ENCODE measurements around the gene ADARB2.
A peak's percentile ranks its signal among the peaks of the same experiment; 100 is the strongest.

Gene ADARB2

DNA sequence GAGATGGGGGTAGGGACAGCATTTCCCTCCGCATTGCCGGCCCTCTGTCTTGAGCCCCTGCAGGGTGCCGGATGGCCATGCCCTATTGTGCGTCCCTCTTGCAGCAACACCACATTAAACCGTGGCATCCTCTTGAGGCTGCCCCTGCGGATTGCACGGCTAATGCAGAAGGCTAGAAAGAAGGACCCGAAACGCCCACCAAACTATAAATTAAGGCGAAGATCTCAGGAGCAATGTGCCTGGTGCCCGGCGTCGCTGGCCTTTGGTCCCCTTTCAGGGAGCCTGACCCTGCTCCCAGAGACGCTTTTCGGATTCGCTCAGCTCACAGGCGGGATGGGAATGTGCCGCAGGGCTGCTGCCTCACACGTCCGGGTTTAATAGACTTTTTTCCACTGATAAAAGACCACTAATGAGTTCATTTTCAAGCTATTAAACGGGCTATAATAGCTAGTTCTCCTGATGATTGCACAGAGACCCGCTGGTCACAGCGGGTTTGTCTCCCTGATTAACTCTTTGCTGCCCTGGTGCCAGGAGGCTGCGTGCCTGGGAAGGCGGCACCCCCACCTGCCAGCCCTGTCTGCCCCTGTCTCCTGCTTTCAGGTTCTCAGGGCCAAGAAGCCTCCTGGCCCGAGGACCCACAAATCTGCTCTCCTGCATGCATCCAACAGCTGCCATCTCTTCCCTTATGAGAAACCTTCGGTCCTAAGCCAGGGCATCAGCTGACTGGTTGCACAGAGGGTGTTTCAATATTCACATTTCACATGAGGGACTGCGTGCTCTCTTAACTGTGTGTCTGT lies 128.3 kb downstream of the ADARB2 start:
- Histone ChIP-seq H3K27ac (ENCODE audit: low read length) (no peak overlapping the region), H3K4me1 (ENCODE audit: control insufficient read depth in 1 of 2, insufficient read depth in 2 of 2, low read length in 2 of 2) (no peaks in the 10 kb centered on the region), H3K36me3 (ENCODE audit: control insufficient read depth in 1 of 2, insufficient read depth in 2 of 2, low read length in 2 of 2) (no peaks in the 10 kb centered on the region), H3K9me3 (ENCODE audit: control insufficient read depth in 1 of 2, low read length in 2 of 2) (no peaks in the 10 kb centered on the region), H3K4me3 (ENCODE audit: low read depth in 1 of 2, low read length in 2 of 2) (peak overlapping the region; percentile 11 to 26), H3K27me3 (ENCODE audit: low read depth, low read length) (peaks cover 6% of the 10 kb centered on the region)

DNA sequence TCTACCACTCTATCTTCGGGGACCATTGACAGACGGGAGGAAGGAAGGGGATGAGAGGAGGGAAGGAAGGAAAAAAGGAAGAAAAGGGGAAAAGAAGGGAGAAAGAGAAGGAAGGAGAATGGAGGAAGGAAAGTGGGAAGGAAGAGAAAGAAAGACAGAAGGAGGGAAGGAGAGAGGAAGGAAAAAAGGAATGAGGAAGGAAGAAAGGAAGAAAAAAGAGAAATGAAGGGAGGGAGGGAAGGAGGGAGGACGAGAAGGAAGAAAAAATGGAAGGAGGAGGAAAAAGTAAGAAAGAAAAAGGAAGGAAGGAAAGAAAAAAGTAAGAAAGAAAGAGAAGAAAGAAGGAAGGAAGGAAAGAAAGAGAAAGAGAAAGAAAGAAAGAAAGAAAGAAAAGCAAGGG lies 128.9 kb downstream of the ADARB2 start:
- H3K9me3 ChIP-seq (ENCODE audit: control insufficient read depth in 1 of 2, low read length in 2 of 2) = no peaks in the 10 kb centered on the region
- no peak overlapping the region for H3K27ac ChIP-seq (ENCODE audit: low read length)
- H3K36me3 ChIP-seq (ENCODE audit: control insufficient read depth in 1 of 2, insufficient read depth in 2 of 2, low read length in 2 of 2) = no peaks in the 10 kb centered on the region
- no peaks in the 10 kb centered on the region for H3K4me1 ChIP-seq (ENCODE audit: control insufficient read depth in 1 of 2, insufficient read depth in 2 of 2, low read length in 2 of 2)
- peaks cover 6% of the 10 kb centered on the region for H3K27me3 ChIP-seq (ENCODE audit: low read depth, low read length)
- H3K4me3 ChIP-seq (ENCODE audit: low read depth in 1 of 2, low read length in 2 of 2) = peak overlapping the region in 1 of 2 donors; percentile 26

DNA sequence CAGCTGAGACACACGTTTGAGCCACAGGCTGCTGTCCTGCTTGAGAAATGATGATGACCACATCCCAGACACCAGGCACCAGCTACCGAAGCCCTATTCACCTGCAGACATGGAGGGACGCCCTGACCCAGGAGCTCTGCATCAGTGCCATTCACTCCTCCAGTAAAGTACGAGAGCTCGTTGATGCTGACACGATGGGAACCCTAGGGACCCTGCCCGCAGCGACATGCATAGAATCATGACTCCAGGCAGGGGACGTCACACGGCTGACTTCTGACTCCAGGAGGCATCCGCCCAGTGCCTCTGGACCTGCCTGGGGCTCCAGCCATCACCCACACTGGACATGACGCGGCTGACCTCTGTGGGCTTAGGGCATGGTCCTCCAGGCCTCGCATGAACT lies 129.9 kb downstream of the ADARB2 start:
- no peak overlapping the region for H3K27ac ChIP-seq (ENCODE audit: low read length)
- H3K9me3 ChIP-seq (ENCODE audit: control insufficient read depth in 1 of 2, low read length in 2 of 2) = no peaks in the 10 kb centered on the region
- H3K4me1 ChIP-seq (ENCODE audit: control insufficient read depth in 1 of 2, insufficient read depth in 2 of 2, low read length in 2 of 2) = no peaks in the 10 kb centered on the region
- no peaks in the 10 kb centered on the region for H3K36me3 ChIP-seq (ENCODE audit: control insufficient read depth in 1 of 2, insufficient read depth in 2 of 2, low read length in 2 of 2)
- H3K27me3 ChIP-seq (ENCODE audit: low read depth, low read length) = peaks cover 6% of the 10 kb centered on the region
- H3K4me3 ChIP-seq (ENCODE audit: low read depth in 1 of 2, low read length in 2 of 2) = no peak overlapping the region

DNA sequence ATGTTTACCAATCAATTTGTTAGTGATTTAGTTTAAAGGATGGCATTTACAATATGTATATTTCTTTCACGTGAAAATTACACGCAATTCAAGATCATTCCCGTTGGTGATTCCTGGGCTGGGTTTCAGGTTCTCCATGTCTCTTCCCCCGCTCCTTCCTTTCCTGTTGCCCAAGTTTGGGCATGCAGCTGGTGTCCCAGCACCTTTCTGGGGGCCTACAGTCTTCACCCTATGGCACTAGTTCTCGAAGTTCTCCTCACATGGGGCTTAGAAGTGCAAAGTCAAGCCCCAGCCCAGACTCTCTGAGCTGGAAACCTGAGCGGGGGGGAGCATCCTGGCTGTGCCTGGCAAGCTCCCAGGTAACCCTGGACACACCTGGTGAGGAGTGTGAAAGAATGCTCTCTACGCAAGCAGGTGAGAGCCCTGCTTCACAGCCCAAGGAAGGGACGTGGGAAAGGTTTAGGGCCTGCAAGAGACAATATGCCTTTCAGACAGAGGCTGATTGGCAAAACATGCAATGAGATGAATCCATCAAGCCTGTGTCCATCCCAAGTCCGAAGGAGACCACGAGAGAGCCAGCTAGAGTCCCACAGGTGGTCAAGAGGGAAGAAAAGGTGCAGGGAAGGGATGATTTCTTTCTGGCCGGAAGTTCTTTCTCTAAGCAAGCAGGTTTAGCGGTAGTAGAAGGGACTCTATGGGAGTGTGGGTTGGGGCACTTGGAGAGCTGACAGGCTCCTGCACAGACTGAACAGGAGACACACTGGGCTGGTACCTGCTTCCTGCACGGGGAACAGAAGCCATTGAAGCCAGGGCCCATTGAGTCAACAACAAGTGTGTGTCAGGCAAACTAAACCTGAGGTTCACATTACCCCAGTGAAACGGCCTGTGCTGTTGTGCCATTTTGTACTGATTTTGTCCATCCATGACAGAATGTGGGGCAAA lies 131.1 kb downstream of the ADARB2 start:
- Histone ChIP-seq H3K27me3 (ENCODE audit: low read depth, low read length) (peaks cover 6% of the 10 kb centered on the region), H3K9me3 (ENCODE audit: control insufficient read depth in 1 of 2, low read length in 2 of 2) (no peaks in the 10 kb centered on the region), H3K36me3 (ENCODE audit: control insufficient read depth in 1 of 2, insufficient read depth in 2 of 2, low read length in 2 of 2) (no peaks in the 10 kb centered on the region), H3K27ac (ENCODE audit: low read length) (no peak overlapping the region), H3K4me3 (ENCODE audit: low read depth in 1 of 2, low read length in 2 of 2) (no peak overlapping the region), H3K4me1 (ENCODE audit: control insufficient read depth in 1 of 2, insufficient read depth in 2 of 2, low read length in 2 of 2) (no peaks in the 10 kb centered on the region)

DNA sequence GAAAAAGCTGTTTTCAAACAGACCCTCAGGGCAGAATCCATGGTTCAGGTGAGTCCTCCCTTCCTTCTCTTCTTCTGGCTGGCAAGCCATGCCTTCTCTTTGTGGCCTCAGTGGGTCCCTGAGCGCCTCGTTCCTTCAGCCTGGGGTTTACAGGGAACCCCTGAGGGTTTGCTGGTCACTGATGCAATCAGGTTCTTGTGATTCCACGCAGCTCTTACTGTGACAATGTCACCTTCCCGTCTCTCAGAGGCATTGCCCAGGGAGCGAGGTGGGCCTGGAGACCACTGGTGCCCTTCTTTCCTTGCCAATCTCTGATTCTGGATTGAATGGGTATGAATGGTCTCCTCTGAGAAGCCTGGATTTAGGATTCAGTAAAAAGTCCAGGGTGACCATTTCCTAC lies 132.2 kb downstream of the ADARB2 start:
- H3K27ac ChIP-seq (ENCODE audit: low read length) = no peak overlapping the region
- no peak overlapping the region for H3K4me3 ChIP-seq (ENCODE audit: low read depth in 1 of 2, low read length in 2 of 2)
- H3K9me3 ChIP-seq (ENCODE audit: control insufficient read depth in 1 of 2, low read length in 2 of 2) = no peaks in the 10 kb centered on the region
- H3K36me3 ChIP-seq (ENCODE audit: control insufficient read depth in 1 of 2, insufficient read depth in 2 of 2, low read length in 2 of 2) = no peaks in the 10 kb centered on the region
- peaks cover 6% of the 10 kb centered on the region for H3K27me3 ChIP-seq (ENCODE audit: low read depth, low read length)
- no peaks in the 10 kb centered on the region for H3K4me1 ChIP-seq (ENCODE audit: control insufficient read depth in 1 of 2, insufficient read depth in 2 of 2, low read length in 2 of 2)

DNA sequence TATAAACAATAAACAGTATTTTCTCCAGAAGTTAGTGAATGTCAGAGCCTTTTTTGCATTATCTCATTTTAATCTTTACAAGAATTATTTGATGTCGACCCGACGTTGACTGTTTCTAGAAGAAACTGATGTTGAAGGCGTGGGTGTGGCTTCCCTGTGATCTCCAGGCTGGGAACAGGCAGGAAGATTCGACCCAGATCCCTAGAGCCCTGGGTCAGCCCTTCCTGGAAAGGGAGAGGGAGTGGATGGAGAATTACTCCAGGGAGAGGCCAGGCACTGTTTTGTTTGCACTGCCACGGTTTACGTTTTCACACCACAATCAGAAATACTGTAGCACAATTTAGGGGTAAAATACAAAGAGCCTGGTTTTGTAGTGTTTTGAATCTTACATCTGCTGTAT lies 133.1 kb downstream of the ADARB2 start:
- Histone ChIP-seq H3K27ac (ENCODE audit: low read length) (no peak overlapping the region), H3K36me3 (ENCODE audit: control insufficient read depth in 1 of 2, insufficient read depth in 2 of 2, low read length in 2 of 2) (no peaks in the 10 kb centered on the region), H3K4me3 (ENCODE audit: low read depth in 1 of 2, low read length in 2 of 2) (no peak overlapping the region), H3K27me3 (ENCODE audit: low read depth, low read length) (peaks cover 2% of the 10 kb centered on the region), H3K9me3 (ENCODE audit: control insufficient read depth in 1 of 2, low read length in 2 of 2) (no peaks in the 10 kb centered on the region), H3K4me1 (ENCODE audit: control insufficient read depth in 1 of 2, insufficient read depth in 2 of 2, low read length in 2 of 2) (no peaks in the 10 kb centered on the region)

DNA sequence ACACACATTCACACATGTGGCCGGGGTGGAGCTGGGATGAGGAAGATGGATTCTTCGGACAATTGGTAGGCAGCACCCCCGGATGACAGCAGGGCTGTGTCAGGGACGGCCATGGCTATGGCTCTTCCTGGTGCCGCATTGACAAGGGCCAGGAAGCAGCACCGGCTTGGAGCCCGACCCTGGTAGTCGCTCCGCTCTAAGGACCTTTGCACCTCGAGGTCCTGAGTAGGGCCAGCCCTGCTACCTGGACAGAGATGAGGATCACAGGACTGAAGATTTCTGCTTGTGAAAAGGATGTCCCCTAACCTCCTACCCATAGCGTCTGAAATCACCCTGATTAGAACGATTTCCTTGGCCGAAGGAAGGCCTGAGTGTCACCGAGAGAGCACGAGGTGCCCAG lies 134.1 kb downstream of the ADARB2 start:
- no peak overlapping the region for H3K4me3 ChIP-seq (ENCODE audit: low read depth in 1 of 2, low read length in 2 of 2)
- H3K27me3 ChIP-seq (ENCODE audit: low read depth, low read length) = no peaks in the 10 kb centered on the region
- H3K27ac ChIP-seq (ENCODE audit: low read length) = no peak overlapping the region
- no peaks in the 10 kb centered on the region for H3K4me1 ChIP-seq (ENCODE audit: control insufficient read depth in 1 of 2, insufficient read depth in 2 of 2, low read length in 2 of 2)
- no peaks in the 10 kb centered on the region for H3K9me3 ChIP-seq (ENCODE audit: control insufficient read depth in 1 of 2, low read length in 2 of 2)
- no peaks in the 10 kb centered on the region for H3K36me3 ChIP-seq (ENCODE audit: control insufficient read depth in 1 of 2, insufficient read depth in 2 of 2, low read length in 2 of 2)

DNA sequence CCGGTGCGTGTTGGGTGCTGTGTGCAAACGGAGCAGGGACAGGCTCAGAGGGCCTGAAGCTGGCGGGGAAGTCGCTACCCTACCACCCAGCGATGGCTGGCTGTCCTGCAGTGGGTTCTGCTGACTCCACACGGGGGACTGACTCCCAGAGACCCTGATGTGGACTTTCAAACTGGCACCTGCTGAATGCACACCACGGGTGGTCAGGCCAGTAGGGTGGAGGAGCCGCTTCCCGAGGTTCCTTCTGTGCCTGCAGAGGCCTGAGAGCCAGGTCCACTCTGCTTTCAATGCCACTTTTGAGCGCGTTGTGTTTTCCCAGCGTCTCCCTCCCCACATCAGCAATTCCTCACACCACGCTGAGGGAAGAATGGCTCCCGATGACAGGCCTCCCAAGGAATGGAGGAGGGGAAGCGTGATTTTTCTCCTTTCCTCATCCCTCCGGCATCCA lies 135.3 kb downstream of the ADARB2 start:
- no peaks in the 10 kb centered on the region for H3K9me3 ChIP-seq (ENCODE audit: control insufficient read depth in 1 of 2, low read length in 2 of 2)
- H3K27ac ChIP-seq (ENCODE audit: low read length) = no peak overlapping the region
- no peaks in the 10 kb centered on the region for H3K36me3 ChIP-seq (ENCODE audit: control insufficient read depth in 1 of 2, insufficient read depth in 2 of 2, low read length in 2 of 2)
- H3K27me3 ChIP-seq (ENCODE audit: low read depth, low read length) = no peaks in the 10 kb centered on the region
- no peaks in the 10 kb centered on the region for H3K4me1 ChIP-seq (ENCODE audit: control insufficient read depth in 1 of 2, insufficient read depth in 2 of 2, low read length in 2 of 2)
- no peak overlapping the region for H3K4me3 ChIP-seq (ENCODE audit: low read depth in 1 of 2, low read length in 2 of 2)

DNA sequence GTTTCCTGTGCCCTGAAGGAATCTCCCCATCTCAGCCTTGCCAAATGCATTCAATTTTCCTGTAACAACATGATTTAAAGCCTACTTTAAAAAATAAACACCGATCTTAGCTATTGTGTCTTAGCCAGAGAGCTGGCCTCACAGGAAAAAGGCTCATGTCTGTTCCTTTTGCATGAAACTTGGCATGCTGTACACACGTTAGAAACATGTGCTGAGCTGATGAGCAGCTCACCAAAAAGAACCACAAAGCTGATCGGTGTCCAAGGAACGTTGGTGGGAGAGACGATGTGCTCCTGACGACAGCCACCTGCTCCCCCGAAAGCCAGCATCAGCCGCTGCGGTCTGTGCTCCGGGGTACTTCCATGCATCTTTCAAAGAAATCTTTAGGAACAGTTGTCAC lies 135.9 kb downstream of the ADARB2 start:
- Histone ChIP-seq H3K4me3 (ENCODE audit: low read depth in 1 of 2, low read length in 2 of 2) (no peak overlapping the region), H3K4me1 (ENCODE audit: control insufficient read depth in 1 of 2, insufficient read depth in 2 of 2, low read length in 2 of 2) (no peaks in the 10 kb centered on the region), H3K36me3 (ENCODE audit: control insufficient read depth in 1 of 2, insufficient read depth in 2 of 2, low read length in 2 of 2) (no peaks in the 10 kb centered on the region), H3K9me3 (ENCODE audit: control insufficient read depth in 1 of 2, low read length in 2 of 2) (no peaks in the 10 kb centered on the region), H3K27me3 (ENCODE audit: low read depth, low read length) (no peaks in the 10 kb centered on the region), H3K27ac (ENCODE audit: low read length) (no peak overlapping the region)

DNA sequence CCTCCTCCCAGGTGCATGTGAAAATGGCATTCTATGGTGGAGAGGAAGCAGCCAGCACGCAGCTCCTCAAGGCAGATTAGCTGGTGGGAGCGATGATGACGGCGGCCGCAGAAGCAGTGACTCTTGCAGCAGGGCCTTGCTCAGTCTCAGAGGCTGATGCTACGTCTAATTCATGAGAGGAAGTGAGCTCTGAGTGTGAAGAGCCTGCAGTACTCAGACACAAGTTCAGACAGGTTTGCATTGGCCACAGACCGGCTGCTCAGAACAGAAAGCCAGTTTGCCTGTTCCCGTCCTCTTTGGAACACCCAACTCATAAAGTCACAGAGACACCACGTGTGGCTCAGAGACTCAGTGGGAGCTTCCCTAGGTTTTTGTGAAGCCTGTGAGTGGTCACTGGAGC lies 136.5 kb downstream of the ADARB2 start:
- H3K4me1 ChIP-seq (ENCODE audit: control insufficient read depth in 1 of 2, insufficient read depth in 2 of 2, low read length in 2 of 2) = no peaks in the 10 kb centered on the region
- H3K36me3 ChIP-seq (ENCODE audit: control insufficient read depth in 1 of 2, insufficient read depth in 2 of 2, low read length in 2 of 2) = no peaks in the 10 kb centered on the region
- no peak overlapping the region for H3K27ac ChIP-seq (ENCODE audit: low read length)
- H3K4me3 ChIP-seq (ENCODE audit: low read depth in 1 of 2, low read length in 2 of 2) = no peak overlapping the region
- H3K27me3 ChIP-seq (ENCODE audit: low read depth, low read length) = no peaks in the 10 kb centered on the region
- H3K9me3 ChIP-seq (ENCODE audit: control insufficient read depth in 1 of 2, low read length in 2 of 2) = no peaks in the 10 kb centered on the region

DNA sequence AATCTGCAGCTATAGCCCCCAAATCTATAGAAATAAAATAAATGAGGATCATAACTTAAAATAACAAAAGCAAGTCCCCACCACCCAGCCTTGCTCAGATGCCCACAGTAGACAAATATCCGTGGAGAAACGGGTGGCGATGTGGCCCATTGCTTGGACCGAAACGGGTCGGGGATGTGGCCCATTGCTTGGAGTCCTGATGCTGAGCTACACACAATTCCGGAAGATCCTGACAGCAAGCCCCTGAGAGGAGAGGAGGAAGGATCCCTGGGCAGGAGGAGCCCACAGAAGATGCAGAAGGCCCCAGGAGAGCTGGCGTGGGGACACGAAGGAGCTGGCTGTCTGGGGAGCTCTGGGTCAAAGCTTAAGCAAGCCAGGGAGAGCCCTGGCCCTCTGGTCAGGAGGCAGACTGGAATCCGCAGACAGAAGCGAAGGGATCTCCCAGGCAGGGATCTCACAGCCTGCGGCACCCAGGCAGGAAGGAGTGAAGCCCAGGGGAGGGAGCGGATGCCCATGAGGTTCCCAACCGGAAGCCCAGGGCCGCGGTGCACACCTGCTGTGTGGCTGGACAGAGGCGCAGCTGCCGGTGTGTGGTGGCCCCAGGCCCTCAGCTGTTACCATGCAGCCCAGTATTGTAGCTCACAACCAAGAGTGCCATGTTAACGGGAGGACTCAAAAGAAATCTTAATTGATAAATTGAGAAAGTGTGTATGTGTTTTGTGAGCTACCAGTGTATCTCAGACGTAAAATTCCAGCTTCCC lies 138.8 kb downstream of the ADARB2 start:
- H3K9me3 ChIP-seq (ENCODE audit: control insufficient read depth in 1 of 2, low read length in 2 of 2) = no peaks in the 10 kb centered on the region
- H3K36me3 ChIP-seq (ENCODE audit: control insufficient read depth in 1 of 2, insufficient read depth in 2 of 2, low read length in 2 of 2) = no peaks in the 10 kb centered on the region
- no peaks in the 10 kb centered on the region for H3K4me1 ChIP-seq (ENCODE audit: control insufficient read depth in 1 of 2, insufficient read depth in 2 of 2, low read length in 2 of 2)
- no peak overlapping the region for H3K4me3 ChIP-seq (ENCODE audit: low read depth in 1 of 2, low read length in 2 of 2)
- H3K27ac ChIP-seq (ENCODE audit: low read length) = no peak overlapping the region
- H3K27me3 ChIP-seq (ENCODE audit: low read depth, low read length) = no peaks in the 10 kb centered on the region

Data from muscle layer of duodenum (tissue), 2 donors.